NCI-H345 treated with DMSO at 0.1 percent for 48 hours (cell line): ENCODE measurements around the gene TMEM185A.
A peak's percentile ranks its signal among the peaks of the same experiment; 100 is the strongest.
"Not testable (repeated sequence)": the region's sequence is repeated elsewhere in the genome, so short reads cannot be mapped to it uniquely, and the experiment has no call there.

Source experiments
- DNase-seq: peaks from one replicate; lab custom pipeline; 2025; ENCODE audit not compliant: unreplicated experiment; lab: John Stamatoyannopoulos, UW

Gene TMEM185A

GRCh38 chrX:149631234-149632165 is at the start of gene TMEM185A:
TMEM185A (minus strand) TSS chrX:149631792; CDS start chrX:149631580, 212 bp downstream.
- peak; percentile 50 for DNase-seq

- no peak for DNase-seq
Measured at GRCh38 chrX:149681182-149681581, 49.6 kb upstream of the TMEM185A start.

- DNase-seq = not testable (repeated sequence)
Measured at GRCh38 chrX:149679164-149679678, 47.6 kb upstream of the TMEM185A start.

GRCh38 chrX:149675554-149675953 is 44.0 kb upstream of the TMEM185A start:
- DNase-seq = not testable (repeated sequence)

- not testable (repeated sequence) for DNase-seq
Measured at GRCh38 chrX:149675088-149675487, 43.5 kb upstream of the TMEM185A start.

GRCh38 chrX:149660613-149661012 is 29.0 kb upstream of the TMEM185A start:
- DNase-seq = not testable (repeated sequence)

- not testable (repeated sequence) for DNase-seq
Measured at GRCh38 chrX:149656260-149656884, 24.8 kb upstream of the TMEM185A start.

GRCh38 chrX:149652232-149652981 is 20.8 kb upstream of the TMEM185A start:
- no peak for DNase-seq

GRCh38 chrX:149650162-149650561 is 18.6 kb upstream of the TMEM185A start:
- no peak for DNase-seq

- DNase-seq = no peak
Measured at GRCh38 chrX:149648932-149649331, 17.3 kb upstream of the TMEM185A start.

GRCh38 chrX:149647505-149647904 is 15.9 kb upstream of the TMEM185A start:
- no peak for DNase-seq

- DNase-seq = no peak
Measured at GRCh38 chrX:149643496-149643895, 11.9 kb upstream of the TMEM185A start.

GRCh38 chrX:149641835-149642234 is 10.2 kb upstream of the TMEM185A start:
- no peak for DNase-seq

GRCh38 chrX:149641432-149641831 is 9.8 kb upstream of the TMEM185A start:
- DNase-seq = no peak

- DNase-seq = no peak
Measured at GRCh38 chrX:149639568-149639967, 8.0 kb upstream of the TMEM185A start.

- no peak for DNase-seq
Measured at GRCh38 chrX:149638860-149639259, 7.3 kb upstream of the TMEM185A start.

GRCh38 chrX:149633511-149633910 is 1.9 kb upstream of the TMEM185A start:
- no peak for DNase-seq

- no peak for DNase-seq
Measured at GRCh38 chrX:149630681-149631233, 835 bp downstream of the TMEM185A start.

- DNase-seq = no peak
Measured at GRCh38 chrX:149629730-149630387, 1.7 kb downstream of the TMEM185A start.

GRCh38 chrX:149628768-149629167 is 2.8 kb downstream of the TMEM185A start:
- no peak for DNase-seq
